ENCODE measurements around the gene USP26. TPM values are rescaled to one million over a fixed set of nuclear protein-coding genes. Genes with fewer than 3 reads are reported as not detected.

Gene USP26, protein sequence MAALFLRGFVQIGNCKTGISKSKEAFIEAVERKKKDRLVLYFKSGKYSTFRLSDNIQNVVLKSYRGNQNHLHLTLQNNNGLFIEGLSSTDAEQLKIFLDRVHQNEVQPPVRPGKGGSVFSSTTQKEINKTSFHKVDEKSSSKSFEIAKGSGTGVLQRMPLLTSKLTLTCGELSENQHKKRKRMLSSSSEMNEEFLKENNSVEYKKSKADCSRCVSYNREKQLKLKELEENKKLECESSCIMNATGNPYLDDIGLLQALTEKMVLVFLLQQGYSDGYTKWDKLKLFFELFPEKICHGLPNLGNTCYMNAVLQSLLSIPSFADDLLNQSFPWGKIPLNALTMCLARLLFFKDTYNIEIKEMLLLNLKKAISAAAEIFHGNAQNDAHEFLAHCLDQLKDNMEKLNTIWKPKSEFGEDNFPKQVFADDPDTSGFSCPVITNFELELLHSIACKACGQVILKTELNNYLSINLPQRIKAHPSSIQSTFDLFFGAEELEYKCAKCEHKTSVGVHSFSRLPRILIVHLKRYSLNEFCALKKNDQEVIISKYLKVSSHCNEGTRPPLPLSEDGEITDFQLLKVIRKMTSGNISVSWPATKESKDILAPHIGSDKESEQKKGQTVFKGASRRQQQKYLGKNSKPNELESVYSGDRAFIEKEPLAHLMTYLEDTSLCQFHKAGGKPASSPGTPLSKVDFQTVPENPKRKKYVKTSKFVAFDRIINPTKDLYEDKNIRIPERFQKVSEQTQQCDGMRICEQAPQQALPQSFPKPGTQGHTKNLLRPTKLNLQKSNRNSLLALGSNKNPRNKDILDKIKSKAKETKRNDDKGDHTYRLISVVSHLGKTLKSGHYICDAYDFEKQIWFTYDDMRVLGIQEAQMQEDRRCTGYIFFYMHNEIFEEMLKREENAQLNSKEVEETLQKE
- total RNA-seq, result not detected

DNA sequence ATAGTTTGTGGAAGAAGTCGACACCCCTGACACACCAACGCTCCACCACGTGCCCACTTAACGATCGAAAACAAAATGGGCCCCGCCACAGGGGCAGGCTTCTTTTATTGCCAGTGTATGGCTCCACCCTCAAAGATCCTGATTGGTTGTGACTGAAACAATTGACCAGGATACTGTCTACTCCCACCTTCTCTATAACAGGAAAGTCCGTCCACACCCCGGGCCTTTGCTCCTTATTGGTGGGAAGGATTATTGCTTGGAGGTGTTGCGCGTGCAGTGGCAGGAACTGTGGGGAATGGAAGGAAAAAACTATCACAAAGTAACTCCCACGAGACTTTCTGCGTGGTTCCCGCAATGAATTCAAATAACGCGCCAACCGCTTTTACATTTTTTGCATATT is at the start of gene USP26:
TSS of gene USP26 (minus strand) at position 79 of the 400 bp plus-strand sequence. CDS start 68,889 bp downstream, outside the sequence.
- DNase-seq (ENCODE audit: low spot score in 2 of 2), result no peak
- H3K36me3 ChIP-seq, result no peaks in the 10 kb centered on the region
- H3K27me3 ChIP-seq, result no peaks in the 10 kb centered on the region
- H3K4me3 ChIP-seq, result no peak within 1 kb of the TSS
- intact Hi-C loops (cut with DNase I), result no loop called here
- H3K9me3 ChIP-seq, result no peaks in the 10 kb centered on the region
- H3K4me1 ChIP-seq, result no peaks in the 10 kb centered on the region
- H3K27ac ChIP-seq, result no peak within 1 kb of the TSS
- TF ChIP-seq, protein P1, sequence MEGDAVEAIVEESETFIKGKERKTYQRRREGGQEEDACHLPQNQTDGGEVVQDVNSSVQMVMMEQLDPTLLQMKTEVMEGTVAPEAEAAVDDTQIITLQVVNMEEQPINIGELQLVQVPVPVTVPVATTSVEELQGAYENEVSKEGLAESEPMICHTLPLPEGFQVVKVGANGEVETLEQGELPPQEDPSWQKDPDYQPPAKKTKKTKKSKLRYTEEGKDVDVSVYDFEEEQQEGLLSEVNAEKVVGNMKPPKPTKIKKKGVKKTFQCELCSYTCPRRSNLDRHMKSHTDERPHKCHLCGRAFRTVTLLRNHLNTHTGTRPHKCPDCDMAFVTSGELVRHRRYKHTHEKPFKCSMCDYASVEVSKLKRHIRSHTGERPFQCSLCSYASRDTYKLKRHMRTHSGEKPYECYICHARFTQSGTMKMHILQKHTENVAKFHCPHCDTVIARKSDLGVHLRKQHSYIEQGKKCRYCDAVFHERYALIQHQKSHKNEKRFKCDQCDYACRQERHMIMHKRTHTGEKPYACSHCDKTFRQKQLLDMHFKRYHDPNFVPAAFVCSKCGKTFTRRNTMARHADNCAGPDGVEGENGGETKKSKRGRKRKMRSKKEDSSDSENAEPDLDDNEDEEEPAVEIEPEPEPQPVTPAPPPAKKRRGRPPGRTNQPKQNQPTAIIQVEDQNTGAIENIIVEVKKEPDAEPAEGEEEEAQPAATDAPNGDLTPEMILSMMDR (IDR thresholded peaks at IDR 0.05), result no peak

DNA sequence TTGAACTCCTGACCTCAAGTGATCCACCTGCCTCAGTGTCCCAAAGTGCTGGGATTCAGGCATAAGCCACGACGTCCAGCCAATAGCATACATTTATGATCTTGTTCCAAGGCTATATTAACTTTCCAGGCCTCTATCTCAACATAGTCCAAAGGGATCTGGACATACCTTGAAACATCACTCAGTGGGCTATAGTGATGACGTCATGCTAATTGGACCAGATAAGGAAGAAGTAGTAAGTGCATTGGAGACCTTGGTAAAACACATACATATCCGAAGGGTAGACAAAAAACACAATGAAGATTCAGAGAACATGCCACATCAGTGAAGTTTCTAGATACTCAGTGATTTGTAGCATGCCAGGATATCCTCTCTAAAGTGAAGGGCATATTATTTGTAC is 37.4 kb upstream of the USP26 start:
- H3K4me1 ChIP-seq, result no peaks in the 10 kb centered on the region

DNA sequence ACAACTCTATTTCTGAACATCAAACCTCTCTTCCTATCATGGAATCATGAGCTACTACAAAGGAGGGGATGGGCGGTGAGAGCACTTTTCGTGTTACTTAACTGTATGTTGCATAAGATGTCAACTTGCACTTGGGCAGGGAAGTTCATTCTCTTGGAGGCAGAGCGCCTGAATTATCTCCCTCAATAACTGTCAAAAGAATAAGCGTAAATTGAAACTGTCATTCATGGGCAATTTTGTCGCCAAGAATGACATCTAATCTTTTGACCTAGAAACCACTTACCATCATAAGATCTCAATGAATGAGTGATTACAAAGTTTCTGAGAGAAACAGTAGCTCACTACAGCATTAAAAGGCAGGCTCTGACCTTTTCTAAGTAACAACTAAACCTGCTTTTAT is 23.5 kb upstream of the USP26 start:
- Histone ChIP-seq H3K4me1 (no peaks in the 10 kb centered on the region), H3K27me3 (no peaks in the 10 kb centered on the region), H3K4me3 (no peak overlapping the region), H3K9me3 (no peaks in the 10 kb centered on the region), H3K36me3 (no peaks in the 10 kb centered on the region), H3K27ac (no peak overlapping the region)
- intact Hi-C loops (cut with DNase I), result no loop called here
- TF ChIP-seq, protein P1 (IDR thresholded peaks at IDR 0.05), result no peak
- DNase-seq (ENCODE audit: low spot score in 2 of 2), result no peak

More for the DNA sequence above, 37.4 kb upstream of the USP26 start:
- no peak overlapping the region for H3K27ac ChIP-seq
- H3K27me3 ChIP-seq, result no peaks in the 10 kb centered on the region
- H3K9me3 ChIP-seq, result no peaks in the 10 kb centered on the region
- intact Hi-C loops (cut with DNase I), result no loop called here
- TF ChIP-seq, protein P1 (IDR thresholded peaks at IDR 0.05), result no peak
- no peak overlapping the region for H3K4me3 ChIP-seq
- no peak for DNase-seq (ENCODE audit: low spot score in 2 of 2)
- H3K36me3 ChIP-seq, result no peaks in the 10 kb centered on the region

DNA sequence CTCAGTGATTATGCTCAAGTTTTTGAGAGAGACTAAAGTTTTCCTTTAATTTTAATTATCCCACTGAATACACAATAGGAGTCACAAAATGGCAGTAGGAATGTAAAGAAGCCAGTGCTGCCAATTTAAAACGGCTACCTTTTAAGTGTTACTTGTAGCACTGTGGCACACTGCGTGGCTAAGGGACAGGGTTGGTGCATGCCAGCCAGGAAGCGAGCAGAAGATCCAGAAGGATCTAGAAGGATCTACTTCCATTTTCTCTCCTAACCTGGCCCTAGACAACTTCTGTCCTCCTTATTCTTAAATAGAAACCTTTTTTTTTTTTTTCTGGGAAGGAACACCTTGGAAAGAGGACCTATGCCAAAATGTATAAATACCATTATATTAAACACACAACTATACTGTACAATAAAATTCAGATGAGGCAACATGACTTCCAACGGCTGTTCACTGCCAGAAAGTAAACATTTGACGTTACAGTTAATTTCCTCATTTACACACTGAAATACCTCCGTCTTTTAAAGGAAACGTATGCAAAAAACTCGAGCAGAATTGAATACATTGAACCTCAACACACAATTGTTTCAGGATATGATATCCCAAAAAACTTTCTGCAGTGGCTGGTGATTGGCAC is 2.7 kb downstream of the USP26 start:
- H3K27me3 ChIP-seq, result no peaks in the 10 kb centered on the region
- intact Hi-C loops (cut with DNase I), result no loop called here
- H3K27ac ChIP-seq, result no peak overlapping the region

DNA sequence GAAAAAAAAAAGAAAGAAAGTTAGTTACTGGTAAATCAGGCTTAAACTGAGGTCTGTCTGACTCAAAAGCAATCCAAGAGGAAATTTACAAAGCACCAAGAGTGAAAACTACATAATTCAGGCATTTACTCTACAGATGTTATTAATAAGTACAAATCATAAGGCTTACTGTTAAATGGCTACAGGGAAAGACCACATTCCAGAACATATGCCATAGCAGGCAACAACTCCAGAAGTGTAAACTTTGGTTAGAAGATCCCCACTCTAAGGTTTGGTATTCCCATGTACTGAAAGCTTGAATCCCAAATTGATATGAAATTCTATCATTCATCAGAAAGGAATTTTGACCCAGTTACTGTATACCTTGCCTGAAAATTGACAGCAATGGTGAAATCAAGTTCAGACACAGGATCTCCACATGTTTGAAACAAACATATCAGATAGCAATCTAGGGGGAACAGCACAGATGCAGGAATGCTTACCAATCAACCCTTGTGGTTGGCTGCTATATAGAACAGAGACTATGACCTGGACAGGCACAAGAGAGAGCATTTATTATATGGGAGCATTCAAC is 6.6 kb downstream of the USP26 start:
- no peak overlapping the region for H3K4me3 ChIP-seq
- H3K27ac ChIP-seq, result no peak overlapping the region
- H3K4me1 ChIP-seq, result no peaks in the 10 kb centered on the region
- no peaks in the 10 kb centered on the region for H3K27me3 ChIP-seq
- no peaks in the 10 kb centered on the region for H3K36me3 ChIP-seq
- intact Hi-C loops (cut with DNase I), result no loop called here
- DNase-seq (ENCODE audit: low spot score in 2 of 2), result no peak
- TF ChIP-seq, protein P1 (IDR thresholded peaks at IDR 0.05), result no peak
- no peaks in the 10 kb centered on the region for H3K9me3 ChIP-seq

More for the DNA sequence above, 2.7 kb downstream of the USP26 start:
- Histone ChIP-seq H3K9me3 (no peaks in the 10 kb centered on the region), H3K4me3 (no peak overlapping the region), H3K4me1 (no peaks in the 10 kb centered on the region), H3K36me3 (no peaks in the 10 kb centered on the region)
- no peak for DNase-seq (ENCODE audit: low spot score in 2 of 2)
- TF ChIP-seq, protein P1 (IDR thresholded peaks at IDR 0.05), result no peak

Measured in ascending aorta (tissue), 2 donors.